Dendritic cell treated with granulocyte-macrophage colony-stimulating factor and Interleukin-4, amounts not matched to agents 40 ng/mL and 50 ng/mL, for 4 days (primary cell): ENCODE results near the gene PPIL6.
"Not testable (repeated sequence)": the region's sequence is repeated elsewhere in the genome, so short reads cannot be mapped to it uniquely, and the experiment has no call there.

Experiments
- H3K27ac Mint-ChIP-seq: one replicate; pipeline ENCODE4 v1.8.0; 2022; ENCODE audit warnings: mild to moderate bottlenecking, mixed read lengths
- H3K27me3 Mint-ChIP-seq: one replicate; pipeline ENCODE4 v1.8.0; 2022; ENCODE audit warnings: mild to moderate bottlenecking, mixed read lengths
- H3K36me3 Mint-ChIP-seq: one replicate; pipeline ENCODE4 v1.8.0; 2022; ENCODE audit warnings: low read depth, mixed read lengths
- H3K4me1 Mint-ChIP-seq: one replicate; pipeline ENCODE4 v1.8.0; 2022; ENCODE audit warnings: low read depth, mixed read lengths
- H3K4me3 Mint-ChIP-seq: one replicate; pipeline ENCODE4 v1.8.0; 2022; ENCODE audit warnings: mild to moderate bottlenecking, moderate library complexity, mixed read lengths
- H3K9me3 Mint-ChIP-seq: one replicate; pipeline ENCODE4 v1.8.0; 2022; ENCODE audit warnings: mixed read lengths
- intact Hi-C: fragments of 100-400 bp; cut with micrococcal nuclease; formaldehyde crosslinking; loops from one replicate; pipeline ENCODE4 v1.15.0; 2022

Gene PPIL6

DNA sequence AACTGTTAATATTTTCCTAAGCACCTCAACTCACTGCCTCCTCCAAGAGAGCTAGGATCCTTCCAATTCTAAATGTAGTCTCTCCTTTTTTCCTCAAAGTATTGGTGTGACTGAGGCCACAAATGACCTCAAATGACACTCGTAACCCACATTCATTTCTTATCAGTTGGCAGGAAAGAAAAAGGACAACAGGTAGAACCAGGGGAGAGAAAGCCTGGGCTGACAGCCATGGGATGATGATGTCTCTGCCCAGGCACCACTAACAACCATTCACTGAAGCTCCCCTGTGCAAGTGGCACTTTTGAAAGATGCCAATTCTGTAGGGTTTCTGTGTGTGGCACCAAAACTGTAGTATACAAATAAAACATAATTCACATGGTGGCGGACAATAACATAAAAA lies 35.2 kb upstream of the PPIL6 start:
- no peaks in the 10 kb centered on the region for H3K9me3 Mint-ChIP-seq
- H3K4me1 Mint-ChIP-seq, result peaks cover 45% of the 10 kb centered on the region
- intact Hi-C loops, result no loop called here
- no peak overlapping the region for H3K27ac Mint-ChIP-seq
- H3K4me3 Mint-ChIP-seq, result no peak overlapping the region
- peaks cover 95% of the 10 kb centered on the region for H3K36me3 Mint-ChIP-seq
- no peaks in the 10 kb centered on the region for H3K27me3 Mint-ChIP-seq

DNA sequence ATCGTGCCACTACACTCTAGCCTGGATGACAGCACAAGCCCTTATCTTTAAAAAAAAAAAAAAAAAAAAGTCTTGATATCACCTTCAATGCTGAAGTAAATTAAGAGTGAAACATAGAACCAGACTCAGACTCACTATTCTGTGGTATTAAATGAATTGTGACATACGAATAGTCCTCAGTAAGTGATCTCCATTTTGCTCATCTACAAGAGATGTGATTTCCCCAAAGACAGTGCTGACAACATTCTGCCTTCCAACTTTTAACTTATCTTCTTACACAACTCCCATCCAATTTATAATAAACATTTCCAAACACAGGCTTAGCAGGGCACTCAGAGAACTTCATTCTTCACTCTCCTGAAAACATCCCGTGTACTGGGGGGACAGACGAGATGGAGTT lies 34.6 kb upstream of the PPIL6 start:
- H3K36me3 Mint-ChIP-seq, result peaks cover 96% of the 10 kb centered on the region
- no peaks in the 10 kb centered on the region for H3K27me3 Mint-ChIP-seq
- no peak overlapping the region for H3K4me3 Mint-ChIP-seq
- peaks cover 43% of the 10 kb centered on the region for H3K4me1 Mint-ChIP-seq
- no peak overlapping the region for H3K27ac Mint-ChIP-seq
- H3K9me3 Mint-ChIP-seq, result no peaks in the 10 kb centered on the region
- intact Hi-C loops, result no loop called here

DNA sequence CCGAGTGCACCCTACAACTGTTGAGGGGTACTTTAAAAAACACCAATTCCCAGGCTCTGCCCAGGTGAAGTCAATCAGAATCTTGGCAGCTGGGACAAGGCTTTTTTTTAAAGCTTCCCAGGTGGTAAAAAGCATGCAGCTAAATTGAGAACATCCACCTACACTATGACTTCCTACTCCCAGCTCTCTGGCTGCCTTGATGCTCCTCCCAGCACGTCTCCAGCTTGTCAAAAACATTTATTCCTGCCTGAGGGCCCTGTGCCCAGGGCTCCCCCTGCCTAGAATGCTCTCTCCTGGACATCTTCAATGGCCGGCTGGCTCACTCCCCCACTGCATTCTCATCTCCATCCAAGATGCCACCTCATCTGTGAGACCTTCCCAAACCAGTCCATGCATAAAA lies 32.7 kb upstream of the PPIL6 start:
- H3K27ac Mint-ChIP-seq, result no peak overlapping the region
- H3K27me3 Mint-ChIP-seq, result no peaks in the 10 kb centered on the region
- H3K36me3 Mint-ChIP-seq, result peaks cover 96% of the 10 kb centered on the region
- no peak overlapping the region for H3K4me3 Mint-ChIP-seq
- H3K4me1 Mint-ChIP-seq, result peaks cover 33% of the 10 kb centered on the region
- intact Hi-C loops, result no loop called here
- no peaks in the 10 kb centered on the region for H3K9me3 Mint-ChIP-seq

DNA sequence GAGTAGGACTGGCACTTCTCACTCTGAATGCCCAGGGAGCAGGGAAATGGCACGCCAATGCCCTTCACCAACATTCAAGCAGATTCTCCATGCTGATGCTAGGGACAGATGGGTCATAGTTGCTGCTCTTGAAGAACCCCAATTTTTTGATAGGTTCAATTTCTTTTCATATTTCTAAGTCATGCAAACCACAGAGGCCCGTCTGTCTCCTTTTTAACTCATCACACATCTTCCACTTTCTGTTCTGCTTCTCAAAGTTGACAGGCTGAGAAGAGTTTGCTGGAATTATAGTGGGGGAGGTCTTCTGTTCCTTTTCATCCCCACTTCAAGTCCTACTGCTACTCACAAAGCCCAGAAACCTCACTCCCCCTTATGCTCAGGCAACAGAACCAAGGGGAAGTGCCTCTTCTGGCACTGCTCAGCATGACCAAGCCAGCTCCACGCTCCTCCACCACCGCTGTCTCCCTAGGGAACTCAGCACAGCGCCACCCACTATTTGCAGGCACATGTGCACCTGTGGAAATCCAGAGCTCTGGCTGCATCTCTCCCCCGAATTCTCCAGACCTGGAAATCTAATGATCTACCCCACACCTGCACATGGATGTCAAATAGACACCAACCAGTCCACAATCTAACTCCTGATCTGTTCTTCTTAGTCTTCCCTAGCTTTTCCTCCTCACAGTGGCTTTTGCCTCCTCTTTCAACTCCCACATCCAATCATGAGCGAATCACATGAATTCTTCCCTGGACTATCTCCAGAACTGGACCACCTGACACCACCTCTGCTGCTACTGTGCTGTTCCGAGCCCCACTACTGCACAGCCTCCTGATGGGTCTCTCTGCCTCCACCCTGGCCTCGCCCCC lies 31.9 kb upstream of the PPIL6 start:
- intact Hi-C loops, result no loop called here
- peaks cover 96% of the 10 kb centered on the region for H3K36me3 Mint-ChIP-seq
- H3K4me1 Mint-ChIP-seq, result peaks cover 26% of the 10 kb centered on the region
- H3K9me3 Mint-ChIP-seq, result no peaks in the 10 kb centered on the region
- H3K27me3 Mint-ChIP-seq, result no peaks in the 10 kb centered on the region
- H3K4me3 Mint-ChIP-seq, result no peak overlapping the region
- no peak overlapping the region for H3K27ac Mint-ChIP-seq

DNA sequence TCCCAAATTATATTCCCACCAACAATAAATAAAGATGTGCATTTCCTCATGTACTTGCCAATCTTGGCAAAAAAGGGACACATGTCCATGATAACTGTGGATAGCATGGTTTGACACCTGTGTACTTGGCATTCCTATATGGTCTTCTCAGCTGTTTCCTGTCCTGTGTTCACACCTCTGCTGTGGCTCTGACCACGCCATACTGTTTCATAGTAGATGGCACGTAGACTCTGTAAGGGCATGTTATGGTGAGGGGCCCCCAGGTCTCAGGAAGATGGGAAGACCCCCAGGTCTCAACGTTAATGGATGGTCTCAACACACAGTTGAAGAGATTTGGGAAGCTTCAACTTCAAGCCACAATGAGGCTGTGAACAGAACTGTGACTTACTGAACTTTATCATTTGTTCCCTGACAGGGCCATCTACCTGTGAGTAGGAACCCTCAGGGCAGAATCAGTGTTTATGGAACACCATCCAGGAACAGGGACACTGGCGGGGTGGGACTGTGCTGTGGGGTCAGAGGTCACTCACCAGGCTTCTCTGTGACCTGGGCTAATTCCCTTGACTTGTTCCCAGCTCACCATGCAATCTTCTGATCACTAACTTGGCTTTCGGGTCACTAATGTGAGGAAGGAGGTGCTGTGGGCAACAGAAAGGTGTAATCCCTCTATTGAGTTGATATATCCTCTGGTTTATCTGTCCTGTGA lies 30.8 kb upstream of the PPIL6 start:
- no peak overlapping the region for H3K27ac Mint-ChIP-seq
- no peaks in the 10 kb centered on the region for H3K9me3 Mint-ChIP-seq
- peaks cover 24% of the 10 kb centered on the region for H3K4me1 Mint-ChIP-seq
- no peak overlapping the region for H3K4me3 Mint-ChIP-seq
- H3K36me3 Mint-ChIP-seq, result peaks cover 98% of the 10 kb centered on the region
- no peaks in the 10 kb centered on the region for H3K27me3 Mint-ChIP-seq
- intact Hi-C loops, result no loop called here

DNA sequence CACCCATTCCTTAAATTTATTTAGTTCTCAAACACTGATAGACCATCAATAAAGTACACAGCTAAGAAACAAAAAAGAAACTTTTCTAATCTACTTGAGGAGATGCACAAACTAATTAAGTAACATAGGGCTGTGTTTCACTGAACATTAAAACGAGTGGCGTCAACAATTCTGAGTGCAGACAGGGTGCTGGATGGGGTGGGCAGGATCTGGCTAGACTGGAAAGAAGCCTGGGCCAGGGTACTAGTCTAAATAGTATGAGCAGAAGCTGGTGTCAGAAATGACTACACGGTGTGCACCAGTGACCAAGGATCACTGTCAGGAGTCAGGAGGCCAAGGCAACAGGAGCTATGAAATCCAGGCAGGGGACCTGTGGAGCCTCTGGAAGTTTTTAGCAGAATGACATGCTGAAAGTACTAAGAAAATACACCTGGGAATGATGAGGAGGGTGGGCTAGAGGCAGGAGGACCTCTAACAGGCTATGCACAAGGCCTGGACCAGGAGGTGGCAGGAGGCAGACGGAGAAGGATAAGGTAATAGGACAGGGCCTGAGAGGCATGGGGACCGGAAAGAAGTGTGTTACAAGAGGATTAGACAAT lies 29.3 kb upstream of the PPIL6 start:
- intact Hi-C loops, result no loop called here
- Mint-ChIP-seq H3K27ac (peak overlapping the region; percentile 14), H3K4me1 (peaks cover 24% of the 10 kb centered on the region), H3K4me3 (no peak overlapping the region), H3K9me3 (no peaks in the 10 kb centered on the region), H3K27me3 (no peaks in the 10 kb centered on the region), H3K36me3 (peaks cover 98% of the 10 kb centered on the region)

DNA sequence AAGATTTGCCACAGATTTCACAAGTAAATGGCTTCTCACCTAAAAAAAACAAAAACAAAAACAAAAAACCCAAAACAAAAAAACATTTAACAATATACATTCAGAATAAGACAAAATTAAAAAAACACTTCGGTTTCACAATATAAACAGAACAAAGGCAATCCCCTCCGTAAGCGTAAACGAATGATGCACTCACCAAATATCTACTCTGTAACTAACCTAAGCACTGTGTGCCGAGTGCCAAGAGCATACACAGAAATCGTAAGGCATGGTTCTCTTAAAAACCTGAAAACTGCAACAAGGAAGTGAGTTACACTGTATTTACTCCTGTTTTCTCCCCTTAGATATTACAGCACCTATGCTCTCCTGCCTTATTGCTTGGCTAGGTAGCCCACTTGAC lies 27.3 kb upstream of the PPIL6 start:
- H3K27me3 Mint-ChIP-seq, result no peaks in the 10 kb centered on the region
- peaks cover 90% of the 10 kb centered on the region for H3K36me3 Mint-ChIP-seq
- H3K4me3 Mint-ChIP-seq, result no peak overlapping the region
- no peaks in the 10 kb centered on the region for H3K9me3 Mint-ChIP-seq
- peaks cover 14% of the 10 kb centered on the region for H3K4me1 Mint-ChIP-seq
- H3K27ac Mint-ChIP-seq, result no peak overlapping the region
- intact Hi-C loops, result no loop called here

DNA sequence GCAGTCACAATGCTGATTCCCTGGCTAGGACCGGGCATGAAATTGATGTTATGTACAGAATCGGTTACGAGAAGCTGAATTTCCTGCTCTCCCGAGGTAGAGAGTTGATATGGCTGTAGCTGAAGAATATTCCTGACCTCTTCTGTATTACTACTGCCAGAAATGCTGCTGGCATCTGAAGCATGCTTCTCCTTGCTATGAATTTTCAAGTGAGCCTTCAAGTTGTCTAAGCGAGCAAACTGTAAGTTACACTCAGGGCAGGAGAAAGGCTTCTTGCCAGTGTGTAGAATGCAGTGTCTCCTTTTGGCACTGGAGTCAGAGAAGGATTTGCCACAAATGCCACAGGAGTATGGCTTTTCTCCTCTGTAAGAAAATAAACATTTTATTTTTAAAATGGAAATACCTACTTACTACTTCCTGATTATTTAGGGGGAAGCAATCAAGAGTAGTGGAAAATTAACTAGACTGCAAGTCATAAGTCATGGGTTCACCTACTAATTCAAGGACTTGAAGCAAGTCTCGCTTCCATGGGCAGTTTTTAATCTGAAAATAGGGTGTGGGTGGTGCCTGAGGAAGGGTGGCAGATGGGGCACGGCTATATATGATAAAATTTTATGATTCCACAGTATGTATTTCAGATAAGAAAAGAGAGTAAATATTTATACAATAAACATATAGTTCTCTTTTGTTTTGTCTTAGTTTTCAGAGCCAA lies 25.9 kb upstream of the PPIL6 start:
- peaks cover 89% of the 10 kb centered on the region for H3K36me3 Mint-ChIP-seq
- intact Hi-C loops, result no loop called here
- H3K27ac Mint-ChIP-seq, result no peak overlapping the region
- no peaks in the 10 kb centered on the region for H3K9me3 Mint-ChIP-seq
- no peak overlapping the region for H3K4me3 Mint-ChIP-seq
- peaks cover 7% of the 10 kb centered on the region for H3K4me1 Mint-ChIP-seq
- H3K27me3 Mint-ChIP-seq, result no peaks in the 10 kb centered on the region

DNA sequence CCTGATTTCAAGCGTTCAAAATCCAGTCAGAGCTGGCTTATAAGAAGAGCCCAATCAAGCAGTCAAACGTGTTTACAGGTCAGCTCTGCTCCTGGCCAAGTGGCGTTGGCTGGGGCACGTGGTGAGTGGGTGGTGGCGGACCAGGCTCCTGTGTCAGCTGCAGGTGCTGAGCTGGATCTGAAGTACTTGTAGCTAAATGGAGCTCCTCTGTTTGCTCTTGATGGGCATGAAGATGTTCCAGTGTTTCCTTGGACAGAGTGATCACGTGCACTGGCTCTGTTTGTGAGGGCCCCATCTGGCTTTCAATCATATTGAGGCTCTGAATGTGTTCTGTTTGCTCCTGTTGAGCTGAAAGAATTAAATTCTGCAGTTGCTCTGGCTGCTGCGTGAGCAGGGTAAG lies 25.3 kb upstream of the PPIL6 start:
- no peak overlapping the region for H3K4me3 Mint-ChIP-seq
- H3K9me3 Mint-ChIP-seq, result no peaks in the 10 kb centered on the region
- intact Hi-C loops, result no loop called here
- H3K27me3 Mint-ChIP-seq, result no peaks in the 10 kb centered on the region
- H3K4me1 Mint-ChIP-seq, result peaks cover 7% of the 10 kb centered on the region
- peaks cover 89% of the 10 kb centered on the region for H3K36me3 Mint-ChIP-seq
- no peak overlapping the region for H3K27ac Mint-ChIP-seq

DNA sequence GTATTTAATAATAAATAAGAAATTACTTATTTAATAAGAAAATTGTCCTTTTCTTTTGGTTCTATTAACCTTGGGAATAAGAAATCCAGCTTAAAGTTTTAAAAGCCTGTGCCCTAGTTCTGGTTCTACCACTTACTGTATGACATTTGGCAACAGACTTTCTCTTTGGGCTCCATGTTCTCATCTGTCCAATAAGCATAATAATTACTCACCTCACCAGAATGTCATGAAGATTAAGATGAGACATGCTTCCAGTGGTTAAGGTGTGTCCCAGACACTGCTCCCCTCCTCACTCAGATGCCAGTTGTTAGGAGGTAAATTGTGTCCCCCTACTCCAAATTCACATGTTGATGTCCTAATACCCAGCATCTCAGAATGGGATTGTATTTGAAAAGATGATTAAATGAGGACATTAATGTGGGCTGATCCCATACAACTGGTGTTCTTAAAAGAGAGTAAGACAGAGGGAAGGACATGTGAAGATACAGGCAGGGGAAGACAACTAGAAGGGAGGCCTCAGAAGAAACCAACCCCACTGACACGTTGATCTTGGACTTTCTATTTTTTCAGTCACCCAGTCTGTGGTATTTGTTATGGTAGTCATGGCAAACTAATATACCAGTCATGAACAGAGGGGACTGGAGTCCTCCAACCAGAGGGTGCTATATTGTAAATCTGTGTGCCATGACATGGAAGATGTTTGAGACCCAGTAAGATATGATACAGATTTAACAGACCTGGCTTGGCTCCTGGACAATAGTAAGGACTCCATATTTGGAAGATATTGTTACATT lies 21.5 kb upstream of the PPIL6 start:
- no peak overlapping the region for H3K27ac Mint-ChIP-seq
- H3K36me3 Mint-ChIP-seq, result peaks cover 52% of the 10 kb centered on the region
- intact Hi-C loops, result no loop called here
- peaks cover 27% of the 10 kb centered on the region for H3K4me1 Mint-ChIP-seq
- no peaks in the 10 kb centered on the region for H3K9me3 Mint-ChIP-seq
- H3K27me3 Mint-ChIP-seq, result no peaks in the 10 kb centered on the region
- H3K4me3 Mint-ChIP-seq, result no peak overlapping the region

DNA sequence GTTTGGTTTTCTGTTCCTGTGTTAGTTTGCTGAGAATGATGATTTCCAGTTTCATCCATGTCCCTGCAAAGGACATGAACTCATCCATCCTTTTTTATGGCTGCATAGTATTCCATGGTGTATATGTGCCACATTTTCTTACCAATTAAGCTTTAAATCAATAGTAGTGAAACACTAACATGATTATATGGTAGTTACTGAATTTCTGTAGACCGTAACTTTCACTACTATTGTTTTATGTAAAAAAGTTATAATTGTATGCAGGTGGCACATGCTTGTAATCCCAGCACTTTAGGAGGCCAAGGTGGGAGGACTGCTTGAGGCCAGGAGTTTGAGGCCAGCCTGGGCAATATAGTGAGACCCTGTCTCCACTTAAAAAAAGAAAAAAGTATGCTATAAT lies 20.8 kb upstream of the PPIL6 start:
- H3K27ac Mint-ChIP-seq, H3K4me3 Mint-ChIP-seq, H3K9me3 Mint-ChIP-seq, H3K27me3 Mint-ChIP-seq, intact Hi-C loops: not testable (repeated sequence)
- H3K36me3 Mint-ChIP-seq, result peaks cover 45% of the 10 kb centered on the region
- peaks cover 34% of the 10 kb centered on the region for H3K4me1 Mint-ChIP-seq

DNA sequence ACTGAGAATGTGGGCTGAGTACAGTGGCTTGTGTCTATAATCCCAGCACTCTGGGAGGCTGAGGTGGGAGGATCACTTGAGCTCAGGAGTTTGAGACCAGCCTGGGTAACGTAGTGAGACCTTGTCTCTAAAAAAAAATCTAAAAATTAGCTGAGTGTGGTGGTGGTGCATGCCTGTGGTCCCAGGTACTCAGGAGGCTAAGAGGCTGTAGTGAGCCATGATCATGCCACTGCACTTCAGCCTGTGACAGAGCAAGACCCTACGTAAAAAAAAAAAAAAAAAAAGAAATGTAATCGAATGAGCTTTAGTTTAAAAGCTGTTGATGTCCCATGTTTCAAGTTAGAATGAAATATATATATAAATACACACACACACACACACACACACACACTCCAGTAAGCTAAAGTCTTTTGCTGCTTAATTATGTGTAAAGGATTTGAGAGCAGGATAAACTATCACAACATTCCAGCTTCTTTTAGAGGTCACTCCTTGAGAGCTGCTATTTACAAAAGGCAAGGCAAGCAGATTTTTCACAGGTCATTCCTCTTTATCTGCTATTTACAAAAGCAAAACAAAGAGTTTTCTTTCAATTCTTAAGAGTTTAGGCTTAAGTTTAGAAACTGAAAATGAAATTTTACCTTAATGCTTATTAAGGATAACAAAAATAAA lies 19.9 kb upstream of the PPIL6 start:
- H3K27ac Mint-ChIP-seq, result no peak overlapping the region
- peaks cover 39% of the 10 kb centered on the region for H3K36me3 Mint-ChIP-seq
- peaks cover 38% of the 10 kb centered on the region for H3K4me1 Mint-ChIP-seq
- H3K4me3 Mint-ChIP-seq, result no peak overlapping the region
- H3K9me3 Mint-ChIP-seq, result no peaks in the 10 kb centered on the region
- intact Hi-C loops, result no loop called here
- H3K27me3 Mint-ChIP-seq, result no peaks in the 10 kb centered on the region
